Neural progenitor cell (in vitro differentiated cells): ENCODE measurements around the gene GPR148. TPM values are rescaled to one million over a fixed set of nuclear protein-coding genes. Genes with fewer than 3 reads are reported as not detected.

Experiments
- DNase-seq: peaks from one replicate; pipeline ENCODE4 v3.0.0-alpha.2; 2016; ENCODE audit warnings: low spot score
- H2AFZ ChIP-seq: fragments of 200-600 bp; sonication (generic); replicated peaks from 2 replicates; pipeline ENCODE4 v1.6.1; 2016; ENCODE audit warnings: antibody characterized with exemption
- H3F3A ChIP-seq: fragments of 200-600 bp; sonication (generic); 2 replicates; pipeline ENCODE4 v1.6.1; 2016; ENCODE audit warnings: antibody characterized with exemption, low read depth
- H3K27ac ChIP-seq: fragments of 200-600 bp; sonication (generic); 2 replicates; pipeline ENCODE4 v1.5.1; 2016; ENCODE audit warnings: mild to moderate bottlenecking
- H3K27me3 ChIP-seq: fragments of 200-600 bp; sonication (generic); 2 replicates; pipeline ENCODE4 v1.6.1; 2016; ENCODE audit warnings: mild to moderate bottlenecking, moderate library complexity
- H3K36me3 ChIP-seq: fragments of 200-600 bp; sonication (generic); 2 replicates; pipeline ENCODE4 v1.5.1; 2016
- H3K4me1 ChIP-seq: fragments of 200-600 bp; sonication (generic); 2 replicates; pipeline ENCODE4 v1.6.1; 2016; ENCODE audit warnings: mixed run types
- H3K4me2 ChIP-seq: fragments of 200-600 bp; sonication (generic); 2 replicates; pipeline ENCODE4 v1.6.1; 2016
- H3K4me3 ChIP-seq: fragments of 200-600 bp; sonication (generic); 2 replicates; pipeline ENCODE4 v1.5.1; 2016
- H3K79me2 ChIP-seq: fragments of 200-600 bp; sonication (generic); 2 replicates; pipeline ENCODE4 v1.6.1; 2016; ENCODE audit warnings: low read depth
- H3K9ac ChIP-seq: fragments of 200-600 bp; sonication (generic); 2 replicates; pipeline ENCODE4 v1.6.1; 2016
- H3K9me3 ChIP-seq: fragments of 200-600 bp; sonication (generic); 2 replicates; pipeline ENCODE4 v1.5.1; 2016; ENCODE audit warnings: low read depth
- H4K20me1 ChIP-seq: fragments of 200-600 bp; sonication (generic); 2 replicates; pipeline ENCODE4 v1.6.1; 2016; ENCODE audit warnings: low read depth
- H3K27ac Mint-ChIP-seq: 3 replicates; pipeline ENCODE4 v1.8.0; 2021; ENCODE audit warnings: mixed read lengths
- H3K27me3 Mint-ChIP-seq: 2 replicates; pipeline ENCODE4 v1.8.0; 2022; ENCODE audit warnings: low read depth, mild to moderate bottlenecking, inconsistent platforms, moderate library complexity, mixed read lengths; ENCODE audit not compliant: insufficient read depth
- H3K36me3 Mint-ChIP-seq: 3 replicates; pipeline ENCODE4 v1.8.0; 2021; ENCODE audit warnings: mixed read lengths
- H3K4me1 Mint-ChIP-seq: 3 replicates; pipeline ENCODE4 v1.8.0; 2021; ENCODE audit warnings: mixed read lengths
- H3K4me3 Mint-ChIP-seq: 3 replicates; pipeline ENCODE4 v1.8.0; 2021; ENCODE audit warnings: mild to moderate bottlenecking, moderate library complexity, mixed read lengths
- H3K9me3 Mint-ChIP-seq: 3 replicates; pipeline ENCODE4 v1.8.0; 2020; ENCODE audit warnings: mixed read lengths
- CTCF ChIP-seq: fragments of 200-600 bp; sonication (generic); IDR thresholded peaks from 2 replicates; pipeline ENCODE4 v1.5.1; 2017; ENCODE audit warnings: antibody characterized with exemption, mild to moderate bottlenecking
- EZH2 ChIP-seq: fragments of 200-600 bp; sonication (generic); IDR thresholded peaks from 2 replicates; pipeline ENCODE4 v1.6.1; 2017; ENCODE audit warnings: antibody characterized with exemption, mild to moderate bottlenecking, moderate library complexity
- EZH2phosphoT487 ChIP-seq: fragments of 200-600 bp; sonication (generic); IDR thresholded peaks from 2 replicates; pipeline ENCODE4 v1.6.1; 2017; ENCODE audit warnings: antibody characterized with exemption
- total RNA-seq: library from RNA; depleted of rRNA; stranded (reverse); fragments of >200 nt; gene quantifications from 2 replicates; pipeline ENCODE4 v1.2.3, GENCODE V29; 2015; ENCODE audit warnings: low replicate concordance

GPR148 gene
- total RNA-seq, 1 donor from 2014 or later: not detected

- Mint-ChIP-seq H3K27ac (no peak overlapping the region), H3K4me3 (no peak overlapping the region), H3K4me1 (no peaks in the 10 kb centered on the region), H3K27me3 (peaks cover 14% of the 10 kb centered on the region), H3K9me3 (no peaks in the 10 kb centered on the region), H3K36me3 (no peaks in the 10 kb centered on the region)
- no peak overlapping the region for H3K27ac ChIP-seq
- H3K79me2 ChIP-seq: no peaks in the 10 kb centered on the region
- H3F3A ChIP-seq: no peaks in the 10 kb centered on the region
- DNase-seq: no peak
- no peak overlapping the region for H3K4me2 ChIP-seq
- H3K4me3 ChIP-seq: no peak overlapping the region
- H3K4me1 ChIP-seq: no peaks in the 10 kb centered on the region
- no peak for TF ChIP-seq EZH2phosphoT487
- TF ChIP-seq CTCF: no peak
- TF ChIP-seq EZH2: no peak
- H3K27me3 ChIP-seq: peaks cover 7% of the 10 kb centered on the region
- no peaks in the 10 kb centered on the region for H4K20me1 ChIP-seq
- no peaks in the 10 kb centered on the region for H3K36me3 ChIP-seq
- H3K9me3 ChIP-seq: no peaks in the 10 kb centered on the region
- H2AFZ ChIP-seq: no peak overlapping the region
- no peak overlapping the region for H3K9ac ChIP-seq
Observed at GRCh38 chr2:130764035-130764820, 35.4 kb downstream of the GPR148 start.

DNA sequence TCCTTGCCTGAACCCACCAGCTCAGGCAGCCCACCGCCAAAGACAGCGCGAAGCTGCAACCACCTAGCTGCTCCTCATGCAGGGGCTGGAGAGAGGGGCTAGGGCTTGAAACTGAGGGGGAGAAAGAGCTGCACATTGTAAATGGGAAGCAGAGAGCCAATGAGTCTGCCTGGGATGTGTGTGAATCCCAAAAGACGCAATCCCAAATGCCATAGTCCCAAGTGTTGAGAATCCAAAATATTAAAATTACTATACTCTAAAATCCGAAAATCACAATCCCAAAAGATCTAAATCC, 35.9 kb downstream of the GPR148 start:
- H3K27ac ChIP-seq: no peak overlapping the region
- no peak overlapping the region for H3K9ac ChIP-seq
- no peaks in the 10 kb centered on the region for H3K4me1 ChIP-seq
- no peaks in the 10 kb centered on the region for H4K20me1 ChIP-seq
- no peak for TF ChIP-seq EZH2
- TF ChIP-seq EZH2phosphoT487: no peak
- no peak for TF ChIP-seq CTCF
- H3K27me3 ChIP-seq: peaks cover 3% of the 10 kb centered on the region
- no peak overlapping the region for H3K27ac Mint-ChIP-seq
- no peaks in the 10 kb centered on the region for H3K4me1 Mint-ChIP-seq
- no peaks in the 10 kb centered on the region for H3K9me3 Mint-ChIP-seq
- no peaks in the 10 kb centered on the region for H3K9me3 ChIP-seq
- no peaks in the 10 kb centered on the region for H3K79me2 ChIP-seq
- H3K27me3 Mint-ChIP-seq: peaks cover 10% of the 10 kb centered on the region
- H3K36me3 Mint-ChIP-seq: no peaks in the 10 kb centered on the region
- no peak for DNase-seq
- H3K4me3 Mint-ChIP-seq: no peak overlapping the region
- H3K4me2 ChIP-seq: no peak overlapping the region
- no peak overlapping the region for H3K4me3 ChIP-seq
- H3K36me3 ChIP-seq: no peaks in the 10 kb centered on the region
- H2AFZ ChIP-seq: no peak overlapping the region
- H3F3A ChIP-seq: no peaks in the 10 kb centered on the region

GRCh38 chr2:130765464-130765863, 36.6 kb downstream of the GPR148 start:
- no peak overlapping the region for H3K9ac ChIP-seq
- H3K4me1 Mint-ChIP-seq: no peaks in the 10 kb centered on the region
- no peaks in the 10 kb centered on the region for H3F3A ChIP-seq
- H3K27ac ChIP-seq: no peak overlapping the region
- no peaks in the 10 kb centered on the region for H3K9me3 ChIP-seq
- H3K4me2 ChIP-seq: no peak overlapping the region
- H3K36me3 Mint-ChIP-seq: no peaks in the 10 kb centered on the region
- no peak overlapping the region for H3K27ac Mint-ChIP-seq
- H4K20me1 ChIP-seq: no peaks in the 10 kb centered on the region
- no peaks in the 10 kb centered on the region for H3K4me1 ChIP-seq
- no peak overlapping the region for H3K4me3 ChIP-seq
- no peak overlapping the region for H2AFZ ChIP-seq
- no peak overlapping the region for H3K4me3 Mint-ChIP-seq
- H3K27me3 ChIP-seq: no peaks in the 10 kb centered on the region
- no peaks in the 10 kb centered on the region for H3K79me2 ChIP-seq
- H3K27me3 Mint-ChIP-seq: peaks cover 9% of the 10 kb centered on the region
- H3K9me3 Mint-ChIP-seq: peaks cover 2% of the 10 kb centered on the region
- DNase-seq: no peak
- TF ChIP-seq EZH2phosphoT487 (no peak), EZH2 (no peak), CTCF (no peak)
- H3K36me3 ChIP-seq: no peaks in the 10 kb centered on the region
